CD4-positive, alpha-beta T cell (primary cell): Measurements from ENCODE around the gene MAPK14. TPM values are rescaled to one million over a fixed set of nuclear protein-coding genes. Genes with fewer than 3 reads are reported as not detected.

ENCODE experiments used
- ATAC-seq: fragments of 200-7000 bp; cut with Tn5 transposase; one replicate; pipeline ENCODE4 v1.10.0; 2022; ENCODE audit warnings: mild to moderate bottlenecking; ENCODE audit not compliant: poor library complexity
- CTCF ChIA-PET: fragments of 350-600 bp; sonication (Branson Sonifier 250); formaldehyde crosslinking; loops from one replicate; lab custom pipeline; 2021; ENCODE audit warnings: antibody characterized with exemption, inconsistent platforms; lab: Charles Lee
- POLR2A ChIA-PET: fragments of 350-600 bp; sonication (Branson Sonifier 250); formaldehyde crosslinking; loops from one replicate; lab custom pipeline; 2021; ENCODE audit warnings: antibody characterized with exemption, inconsistent platforms; lab: Charles Lee
- DNase-seq, 14 experiments: peaks; one replicate each; pipeline ENCODE4 v3.0.0-alpha.2; 2013 to 2020; ENCODE audit warnings: mixed read lengths in 2 of 14
- H3K27ac ChIP-seq, 2 donors: one replicate each; pipeline versions ENCODE4 v1.5.1 to v1.7.0; 2013; ENCODE audit warnings: low read length in 2 of 2, low read depth in 1 of 2, mild to moderate bottlenecking in 1 of 2
- H3K27me3 ChIP-seq, 2 experiments: 1 replicate in 1 of 2; 2 replicates in 1 of 2; pipeline versions ENCODE4 v1.6.1 to v1.7.0; 2013; ENCODE audit warnings: low read length in 2 of 2, control low read depth in 1 of 2, mild to moderate bottlenecking in 1 of 2, moderate library complexity in 1 of 2; ENCODE audit not compliant: insufficient read depth in 2 of 2, control insufficient read depth in 1 of 2
- H3K36me3 ChIP-seq: one replicate; pipeline ENCODE4 v1.6.1; 2013; ENCODE audit warnings: low read length, control low read depth; ENCODE audit not compliant: insufficient read depth
- H3K4me1 ChIP-seq: one replicate; pipeline ENCODE4 v1.6.1; 2013; ENCODE audit warnings: low read length, control low read depth; ENCODE audit not compliant: insufficient read depth
- H3K4me3 ChIP-seq: one replicate; pipeline ENCODE4 v1.5.1; 2013; ENCODE audit warnings: mild to moderate bottlenecking, low read length, moderate library complexity
- H3K9me3 ChIP-seq, 2 experiments: 1 replicate in 1 of 2; 2 replicates in 1 of 2; pipeline versions ENCODE4 v1.6.1 to v1.7.0; 2013; ENCODE audit warnings: low read length in 2 of 2, mild to moderate bottlenecking in 2 of 2, control low read depth in 1 of 2, moderate library complexity in 1 of 2; ENCODE audit not compliant: control insufficient read depth in 1 of 2, insufficient read depth in 1 of 2
- H3K27ac Mint-ChIP-seq: one replicate; pipeline ENCODE4 v1.8.0; 2020; ENCODE audit warnings: mixed read lengths
- H3K27me3 Mint-ChIP-seq: one replicate; pipeline ENCODE4 v1.8.0; 2021; ENCODE audit warnings: mixed read lengths
- H3K36me3 Mint-ChIP-seq: one replicate; pipeline ENCODE4 v1.8.0; 2021; ENCODE audit warnings: low read depth, mixed read lengths
- H3K4me1 Mint-ChIP-seq: one replicate; pipeline ENCODE4 v1.8.0; 2021; ENCODE audit warnings: low read depth, mixed read lengths
- H3K4me3 Mint-ChIP-seq: one replicate; pipeline ENCODE4 v1.8.0; 2020; ENCODE audit warnings: mild to moderate bottlenecking, mixed read lengths
- H3K9me3 Mint-ChIP-seq: one replicate; pipeline ENCODE4 v1.8.0; 2020; ENCODE audit warnings: mixed read lengths
- intact Hi-C, 2 experiments: fragments of 100-400 bp; cut with DNase I in 1 of 2; cut with micrococcal nuclease in 1 of 2; formaldehyde crosslinking; loops; one replicate each; pipeline versions ENCODE4 v1.15.1 to v1.9.0; 2023 to 2025; cut with DNase I, micrococcal nuclease
- total RNA-seq, 174 experiments: library from RNA in 2 of 174; stranded (reverse) in 2 of 174; gene quantifications; one replicate each; pipeline ENCODE4 v1.2.3 and lab custom pipeline; 2021 to 2026
- TF ChIP-seq, protein P1 (sequence below): fragments of 200-600 bp; IDR thresholded peaks from one replicate; pipeline ENCODE4 v1.8.0; 2022; ENCODE audit warnings: antibody characterized with exemption, mild to moderate bottlenecking

MAPK14 gene
- total RNA-seq, 2 experiments from 2014 or later = 42.6 to 42.8 TPM

DNA sequence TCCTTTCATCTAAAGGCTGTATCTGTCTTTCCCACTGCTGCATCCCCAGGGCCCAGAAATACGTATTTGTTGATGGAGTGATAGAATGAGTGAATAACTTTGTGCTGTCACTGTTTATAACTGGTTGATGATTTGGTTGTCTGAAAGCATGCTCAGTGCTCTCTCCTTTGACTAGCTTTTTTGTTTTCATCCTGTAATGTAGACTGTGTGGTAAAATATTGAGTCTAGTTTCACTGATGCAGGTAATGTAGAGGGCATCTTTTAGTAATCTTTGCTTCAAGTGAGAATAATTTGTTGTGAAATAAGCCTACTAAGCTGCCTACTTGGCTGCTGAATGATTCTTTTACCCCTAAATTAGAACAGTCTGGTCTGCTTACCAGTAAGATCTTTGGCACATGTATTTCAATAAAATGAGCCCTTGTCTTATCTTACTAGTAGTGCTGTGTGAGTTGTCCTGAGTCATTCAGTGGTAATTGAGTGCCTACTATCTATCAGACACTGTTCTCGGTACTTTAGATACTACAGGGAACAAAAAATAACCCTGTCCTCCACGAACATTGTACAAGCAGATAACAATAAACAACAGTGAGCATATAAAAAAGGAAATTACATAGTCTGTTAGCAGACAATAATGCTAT is 39.9 kb downstream of the MAPK14 start:
- TF ChIP-seq, protein P1, sequence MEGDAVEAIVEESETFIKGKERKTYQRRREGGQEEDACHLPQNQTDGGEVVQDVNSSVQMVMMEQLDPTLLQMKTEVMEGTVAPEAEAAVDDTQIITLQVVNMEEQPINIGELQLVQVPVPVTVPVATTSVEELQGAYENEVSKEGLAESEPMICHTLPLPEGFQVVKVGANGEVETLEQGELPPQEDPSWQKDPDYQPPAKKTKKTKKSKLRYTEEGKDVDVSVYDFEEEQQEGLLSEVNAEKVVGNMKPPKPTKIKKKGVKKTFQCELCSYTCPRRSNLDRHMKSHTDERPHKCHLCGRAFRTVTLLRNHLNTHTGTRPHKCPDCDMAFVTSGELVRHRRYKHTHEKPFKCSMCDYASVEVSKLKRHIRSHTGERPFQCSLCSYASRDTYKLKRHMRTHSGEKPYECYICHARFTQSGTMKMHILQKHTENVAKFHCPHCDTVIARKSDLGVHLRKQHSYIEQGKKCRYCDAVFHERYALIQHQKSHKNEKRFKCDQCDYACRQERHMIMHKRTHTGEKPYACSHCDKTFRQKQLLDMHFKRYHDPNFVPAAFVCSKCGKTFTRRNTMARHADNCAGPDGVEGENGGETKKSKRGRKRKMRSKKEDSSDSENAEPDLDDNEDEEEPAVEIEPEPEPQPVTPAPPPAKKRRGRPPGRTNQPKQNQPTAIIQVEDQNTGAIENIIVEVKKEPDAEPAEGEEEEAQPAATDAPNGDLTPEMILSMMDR = no peak
- intact Hi-C loops = loop anchor here in 1 of 2 experiments (5.0 kb wide), 1 partner anchor 35 kb away; no protein-coding TSS in a partner anchor
- peaks cover 6% of the 10 kb centered on the region for H3K4me1 ChIP-seq
- H3K4me1 Mint-ChIP-seq = peaks cover 73% of the 10 kb centered on the region
- peak overlapping the region; percentile 63 for H3K27ac Mint-ChIP-seq
- H3K4me3 Mint-ChIP-seq = no peak overlapping the region
- peaks cover 50% of the 10 kb centered on the region for H3K36me3 Mint-ChIP-seq
- peaks cover 7% of the 10 kb centered on the region for H3K36me3 ChIP-seq
- H3K9me3 Mint-ChIP-seq = no peaks in the 10 kb centered on the region
- no peaks in the 10 kb centered on the region for H3K27me3 ChIP-seq
- H3K9me3 ChIP-seq = no peaks in the 10 kb centered on the region
- no peak overlapping the region for H3K27ac ChIP-seq
- no peaks in the 10 kb centered on the region for H3K27me3 Mint-ChIP-seq
- CTCF ChIA-PET = interaction anchor here (1.7 kb wide), 1 partner anchor 40 kb away, joined by 4 read pairs; the partner anchor contains the start of gene MAPK14
- DNase-seq (no peak), ATAC-seq (no peak)
- H3K4me3 ChIP-seq = no peak overlapping the region
- POLR2A ChIA-PET = no interaction called here

DNA sequence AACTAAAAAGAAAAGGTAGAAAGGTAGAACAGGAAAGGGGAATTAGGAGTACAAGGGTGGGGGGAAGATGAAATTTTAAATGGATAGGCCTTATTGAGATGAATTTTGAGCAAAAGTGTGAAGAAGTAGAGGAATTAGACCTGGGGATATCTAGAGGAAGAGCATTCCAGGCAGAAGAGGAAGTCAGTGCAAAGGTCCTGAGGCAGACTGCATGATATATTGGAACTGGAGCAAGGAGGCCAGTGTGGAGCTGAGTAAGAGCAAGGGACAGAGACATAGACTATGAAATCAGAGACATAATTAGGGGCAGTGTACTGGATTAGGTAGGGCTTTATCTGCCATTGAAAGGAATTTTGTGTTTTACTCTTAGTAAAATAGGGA is 40.4 kb downstream of the MAPK14 start:
- DNase-seq (no peak), ATAC-seq (no peak)
- peaks cover 6% of the 10 kb centered on the region for H3K4me1 ChIP-seq
- H3K36me3 ChIP-seq = peaks cover 7% of the 10 kb centered on the region
- H3K4me3 ChIP-seq = no peak overlapping the region
- Mint-ChIP-seq H3K27me3 (no peaks in the 10 kb centered on the region), H3K9me3 (no peaks in the 10 kb centered on the region), H3K4me3 (no peak overlapping the region), H3K36me3 (peaks cover 50% of the 10 kb centered on the region), H3K27ac (peak overlapping the region; percentile 63), H3K4me1 (peaks cover 74% of the 10 kb centered on the region)
- ChIA-PET POLR2A (no interaction called here), CTCF (interaction anchor here (1.7 kb wide), 1 partner anchor 40 kb away, joined by 4 read pairs; the partner anchor contains the start of gene MAPK14)
- TF ChIP-seq, protein P1 = no peak
- H3K27me3 ChIP-seq = no peaks in the 10 kb centered on the region
- intact Hi-C loops = loop anchor here in 1 of 2 experiments (5.0 kb wide), 1 partner anchor 36 kb away; no protein-coding TSS in a partner anchor
- no peak overlapping the region for H3K27ac ChIP-seq
- no peaks in the 10 kb centered on the region for H3K9me3 ChIP-seq

DNA sequence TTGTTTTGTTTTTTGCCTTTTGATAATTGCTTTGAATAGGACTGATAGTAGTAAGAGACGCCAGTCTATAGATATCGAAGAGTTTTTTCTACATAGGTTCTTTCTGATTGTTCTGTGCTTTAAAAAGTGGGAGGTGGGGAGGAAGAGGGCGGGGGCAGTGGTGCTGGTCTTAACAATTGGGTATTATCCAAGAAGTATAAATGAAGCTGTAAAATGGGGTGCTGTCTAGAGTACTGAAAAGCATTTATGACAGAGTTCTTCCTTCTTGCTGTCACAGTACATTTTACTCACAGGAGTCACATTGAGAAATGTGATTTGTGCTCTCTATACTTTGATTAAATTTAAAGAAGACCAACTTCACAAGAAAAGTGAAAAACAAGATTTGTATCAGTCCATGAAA is 41.0 kb downstream of the MAPK14 start:
- no peak for ATAC-seq
- H3K4me1 Mint-ChIP-seq = peaks cover 73% of the 10 kb centered on the region
- H3K36me3 ChIP-seq = peaks cover 7% of the 10 kb centered on the region
- H3K9me3 ChIP-seq = no peaks in the 10 kb centered on the region
- no peak overlapping the region for H3K4me3 Mint-ChIP-seq
- CTCF ChIA-PET = interaction anchor here (1.7 kb wide), 1 partner anchor 41 kb away, joined by 4 read pairs; the partner anchor contains the start of gene MAPK14
- H3K27ac ChIP-seq = no peak overlapping the region
- H3K27me3 ChIP-seq = no peaks in the 10 kb centered on the region
- peak overlapping the region; percentile 63 for H3K27ac Mint-ChIP-seq
- no peaks in the 10 kb centered on the region for H3K9me3 Mint-ChIP-seq
- no peaks in the 10 kb centered on the region for H3K27me3 Mint-ChIP-seq
- H3K4me1 ChIP-seq = peaks cover 3% of the 10 kb centered on the region
- intact Hi-C loops = loop anchor here in 1 of 2 experiments (5.0 kb wide), 1 partner anchor 36 kb away; no protein-coding TSS in a partner anchor
- peaks cover 50% of the 10 kb centered on the region for H3K36me3 Mint-ChIP-seq
- no peak for DNase-seq
- H3K4me3 ChIP-seq = no peak overlapping the region
- POLR2A ChIA-PET = interaction anchor here (1.0 to 1.7 kb wide), 2 partner anchors 17 to 40 kb away, joined by 3 to 7 read pairs; no protein-coding TSS in a partner anchor
- TF ChIP-seq, protein P1 = no peak
